Epithelial cell of proximal tubule (primary cell): ENCODE measurements around the gene MARCHF10. TPM values are rescaled to one million over a fixed set of nuclear protein-coding genes. Genes with fewer than 3 reads are reported as not detected.
"Not testable (repeated sequence)": the region's sequence is repeated elsewhere in the genome, so short reads cannot be mapped to it uniquely, and the experiment has no call there.

Experiments used
- DNase-seq: peaks from one replicate; pipeline ENCODE4 v3.0.0-alpha.2; 2011; ENCODE audit warnings: low read depth
- H3K4me3 ChIP-seq: 2 replicates; pipeline ENCODE4 v1.5.1; 2011; ENCODE audit warnings: low read depth, mild to moderate bottlenecking, low read length
- CTCF ChIP-seq: conservative IDR thresholded peaks from 2 replicates; pipeline ENCODE4 v1.5.1; 2012; ENCODE audit warnings: low read depth, mild to moderate bottlenecking, low read length
- total RNA-seq: library from RNA; depleted of rRNA; stranded (reverse); fragments of >200 nt; gene quantifications from 2 replicates; pipeline ENCODE4 v1.2.3, GENCODE V29; 2015

The MARCHF10 gene
- total RNA-seq, 1 donor from 2014 or later: 4.8 TPM

DNA sequence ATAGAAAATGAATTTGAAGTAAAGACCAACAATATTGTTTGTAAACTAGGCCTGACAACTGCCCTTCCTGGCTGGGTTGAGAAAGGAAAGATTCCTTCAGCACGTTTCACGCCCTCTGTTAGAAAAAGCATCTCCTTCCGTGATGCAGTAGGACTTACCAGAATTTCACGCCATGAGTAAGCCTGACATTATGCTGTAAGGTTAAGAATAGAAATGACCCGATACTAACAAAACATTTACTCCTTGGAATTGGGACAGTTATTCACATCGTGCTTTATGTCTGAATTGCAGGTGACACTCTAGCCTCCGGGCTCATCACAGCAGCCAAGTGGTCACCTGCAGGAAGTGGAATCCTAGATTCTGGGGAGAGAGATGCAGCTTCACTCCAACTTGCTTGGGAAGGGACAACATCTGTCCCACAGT, 17.5 kb downstream of the MARCHF10 start:
- no peak overlapping the region for H3K4me3 ChIP-seq
- DNase-seq: no peak
- no peak for TF ChIP-seq CTCF

DNA sequence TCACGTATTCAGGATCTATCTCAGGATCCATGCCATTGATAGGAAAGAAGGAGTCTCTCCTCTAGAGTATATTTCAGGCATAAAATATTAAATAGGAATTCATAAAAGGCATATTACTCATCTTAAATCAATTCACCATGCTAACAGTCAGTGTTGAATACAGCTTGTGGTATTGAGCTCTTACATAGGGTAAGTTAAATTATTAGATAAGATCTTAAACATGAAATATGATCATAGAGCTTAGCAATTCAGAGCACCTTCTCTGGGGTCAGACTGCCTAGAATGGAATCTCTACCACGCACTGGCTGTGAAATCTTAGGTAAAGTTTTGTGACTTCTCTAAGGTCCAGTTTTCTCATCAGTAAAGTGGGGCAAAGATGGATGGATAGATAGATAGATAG, 20.7 kb downstream of the MARCHF10 start:
- no peak overlapping the region for H3K4me3 ChIP-seq
- TF ChIP-seq CTCF: no peak
- DNase-seq: no peak

GRCh38 chr17:62786646-62787045, 21.5 kb downstream of the MARCHF10 start:
- no peak for TF ChIP-seq CTCF
- no peak overlapping the region for H3K4me3 ChIP-seq
- DNase-seq: no peak

- not testable (repeated sequence) for DNase-seq, H3K4me3 ChIP-seq
These were observed 22.1 kb downstream of the MARCHF10 start for GRCh38 chr17:62785983-62786382.

- no peak overlapping the region for H3K4me3 ChIP-seq
- no peak for DNase-seq
- no peak for TF ChIP-seq CTCF
These were observed 25.3 kb downstream of the MARCHF10 start for GRCh38 chr17:62782730-62783270.

- no peak for DNase-seq
- TF ChIP-seq CTCF: no peak
These were observed 26.3 kb downstream of the MARCHF10 start for GRCh38 chr17:62781831-62782251.

DNA sequence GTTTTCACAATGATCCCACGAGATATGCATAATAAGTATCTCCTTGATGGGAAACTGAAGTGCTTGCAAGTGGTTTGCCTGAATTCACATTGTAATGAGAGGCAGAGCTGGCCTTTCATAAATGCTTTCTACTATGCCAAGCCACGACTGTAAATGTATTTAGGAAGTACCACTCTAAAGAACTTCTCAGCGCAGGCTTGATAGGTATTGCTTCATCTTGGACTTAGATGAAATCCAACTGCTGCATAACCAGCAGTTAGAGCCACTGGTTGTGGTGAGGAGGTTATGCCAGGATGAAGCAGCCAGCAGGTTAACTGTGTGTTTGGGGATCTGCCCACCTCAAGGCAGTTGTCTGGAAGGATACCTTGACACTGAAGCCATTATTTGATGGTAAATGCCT, 26.8 kb downstream of the MARCHF10 start:
- no peak for TF ChIP-seq CTCF
- no peak overlapping the region for H3K4me3 ChIP-seq
- no peak for DNase-seq

More at GRCh38 chr17:62781831-62782251, 26.3 kb downstream of the MARCHF10 start:
- H3K4me3 ChIP-seq: no peak overlapping the region
